Measurements from ENCODE around the gene CLEC20A.

The CLEC20A gene

DNA sequence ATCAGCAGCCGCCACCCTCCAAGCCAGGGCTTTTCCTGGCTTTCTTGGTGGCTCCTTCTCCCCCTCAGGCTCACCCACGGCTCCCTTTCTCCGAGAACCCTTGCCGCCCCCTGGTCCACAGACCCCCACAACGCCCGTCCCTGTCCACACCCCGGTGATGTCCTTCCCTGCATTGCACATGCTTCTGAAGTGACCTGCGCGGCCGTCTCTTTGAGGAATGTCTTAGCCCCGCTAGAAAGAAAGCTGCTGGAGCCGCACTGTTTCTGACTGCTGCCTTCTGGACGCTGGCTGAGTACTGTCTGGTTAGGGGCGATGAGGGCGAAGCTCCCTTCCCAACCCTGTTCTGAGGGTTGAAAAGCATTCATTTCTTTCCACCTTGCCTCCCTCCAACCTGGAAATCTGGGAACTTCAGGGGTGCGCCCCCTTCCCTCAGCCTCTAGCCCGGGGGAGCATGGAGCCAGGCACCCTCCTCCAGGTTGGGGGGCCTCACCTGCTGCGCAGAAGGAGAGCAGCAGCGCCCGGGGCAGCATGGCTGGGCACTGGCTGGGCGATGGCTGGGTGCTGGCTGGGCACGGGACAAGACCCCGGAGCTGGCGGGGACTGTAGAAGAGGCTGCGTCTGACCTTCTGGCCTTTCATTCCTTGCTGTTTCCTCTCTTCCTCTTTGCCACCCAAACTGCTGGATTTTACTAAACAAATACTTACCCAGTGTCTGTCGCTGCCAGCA lies at the start of gene CLEC20A:
TSS of gene CLEC20A (minus strand) at position 555 of the 726 bp plus-strand sequence. CDS start at position 530, 25 bp downstream.
- DNase-seq = no peak

DNA sequence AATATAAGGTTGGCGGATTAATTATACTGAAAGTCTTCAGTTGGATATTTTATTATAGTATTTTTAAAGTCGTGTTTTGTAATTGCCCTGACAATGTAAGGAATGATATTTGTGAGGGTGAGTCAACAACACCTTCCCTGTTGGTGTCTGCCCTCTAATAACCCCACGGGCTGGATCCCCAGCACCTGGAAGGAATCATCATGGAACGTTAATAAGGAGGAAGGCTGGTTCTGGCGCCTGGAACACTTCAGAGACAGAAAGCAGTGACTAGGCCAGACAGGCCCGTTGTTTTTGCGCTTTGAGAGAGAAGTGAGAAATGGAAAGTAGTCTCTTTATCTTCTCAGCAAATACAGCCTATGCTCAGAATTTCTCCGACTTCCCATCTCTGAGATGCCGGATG lies 47.8 kb upstream of the CLEC20A start:
- DNase-seq = no peak

- DNase-seq = peak; percentile 56
These were observed 46.5 kb upstream of the CLEC20A start for GRCh38 chr1:178543290-178543607.

DNA sequence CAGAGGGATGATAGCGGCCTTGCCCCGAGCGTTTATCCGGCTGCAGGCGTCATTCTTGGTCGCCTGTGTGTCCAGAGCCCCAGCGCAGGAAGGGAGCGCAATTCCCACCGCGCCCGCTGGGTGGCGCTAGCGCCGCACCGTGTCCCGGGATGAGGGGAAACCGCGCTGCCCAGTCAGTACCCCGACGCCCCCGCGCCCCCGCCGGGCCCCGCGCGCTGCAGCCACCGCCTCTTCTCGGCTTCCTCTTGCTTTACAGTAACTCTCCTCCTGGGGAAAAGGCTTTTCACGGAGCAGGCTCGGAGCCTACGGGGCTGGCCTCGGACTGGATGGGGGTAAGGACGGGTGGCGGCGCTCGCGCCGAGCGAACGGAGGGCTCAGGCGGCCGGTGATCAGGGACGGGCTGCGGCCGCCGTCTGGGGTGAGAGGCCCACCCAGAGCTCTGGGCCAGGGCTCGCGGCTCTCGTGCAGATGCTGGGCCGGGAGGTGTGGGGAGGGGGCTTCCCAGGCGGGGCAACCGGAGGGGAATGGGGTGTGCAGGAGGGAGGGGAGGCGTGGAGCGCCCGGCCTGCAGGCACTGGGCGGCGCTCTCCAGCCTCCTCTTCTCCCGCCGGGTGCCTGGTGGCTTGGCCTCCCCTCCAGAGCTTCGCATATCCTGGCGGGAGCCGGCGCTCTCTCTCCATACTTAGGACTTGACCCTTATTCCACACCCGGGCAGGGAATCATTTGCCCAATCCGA lies 46.0 kb upstream of the CLEC20A start:
- peak; percentile 99 for DNase-seq

GRCh38 chr1:178541829-178542553 lies 45.2 kb upstream of the CLEC20A start:
- peak; percentile 78 for DNase-seq

GRCh38 chr1:178541379-178541778 lies 44.6 kb upstream of the CLEC20A start:
- DNase-seq = peak; percentile 49

DNA sequence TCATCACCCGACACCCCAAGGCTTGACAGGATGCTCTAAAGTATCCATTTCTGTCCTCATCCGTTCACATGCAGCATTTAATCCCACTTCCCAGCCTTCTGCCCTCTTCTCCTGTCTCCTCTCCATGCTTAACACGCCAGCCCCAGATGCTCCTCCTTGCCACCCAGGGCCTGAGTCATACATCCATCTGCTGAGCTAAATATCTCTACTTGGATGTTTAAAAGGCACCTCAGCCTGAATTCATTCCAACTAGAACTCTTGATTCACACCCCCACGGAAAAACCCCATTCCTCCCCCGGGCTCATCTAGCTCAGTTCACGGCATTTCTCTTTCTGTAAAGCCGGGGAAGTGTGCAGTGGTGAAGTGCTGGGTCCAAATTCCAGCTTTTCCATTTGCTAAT lies 43.9 kb upstream of the CLEC20A start:
- peak; percentile 20 for DNase-seq

DNA sequence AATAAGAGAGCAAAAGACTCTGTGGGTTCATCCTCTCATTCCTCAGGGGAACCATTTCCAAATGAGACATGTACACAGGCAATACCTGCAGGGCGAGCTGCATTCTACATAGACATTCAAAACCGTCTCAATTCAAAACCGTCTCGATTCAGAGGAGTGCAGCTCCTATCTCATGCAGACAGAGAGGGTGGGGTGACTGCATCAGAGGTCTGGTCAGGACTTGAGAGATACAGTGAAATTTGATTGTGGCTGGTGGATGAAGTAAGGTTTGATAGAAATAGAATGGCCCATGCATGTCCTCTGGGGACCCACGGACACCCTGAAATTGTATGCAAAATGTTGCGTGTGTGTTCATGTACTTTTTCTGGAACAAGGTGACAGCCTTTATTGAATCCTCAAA lies 43.4 kb upstream of the CLEC20A start:
- DNase-seq = peak; percentile 23

DNA sequence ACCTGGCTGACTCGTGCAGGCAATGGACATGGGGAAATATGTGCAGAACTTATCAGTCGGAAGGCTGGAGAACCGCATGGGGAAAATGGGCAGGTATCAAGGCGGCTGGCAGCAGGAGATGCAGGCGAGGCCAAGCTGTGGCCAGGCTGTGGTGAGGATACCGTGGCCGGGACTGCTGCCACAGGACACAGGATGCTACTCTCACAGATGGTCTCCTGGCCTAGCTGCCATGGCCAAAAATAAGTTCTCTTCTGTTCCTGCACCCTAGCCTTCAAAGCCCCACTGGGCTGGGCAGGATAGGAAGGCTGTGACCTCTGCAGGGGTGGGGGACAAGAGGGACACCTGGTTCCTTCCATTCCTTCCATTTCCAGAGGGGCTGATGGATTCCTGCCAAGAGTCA lies 42.5 kb upstream of the CLEC20A start:
- DNase-seq = peak; percentile 13

- DNase-seq = peak; percentile 42
These were observed 41.6 kb upstream of the CLEC20A start for GRCh38 chr1:178538192-178538916.

GRCh38 chr1:178537382-178538090 lies 40.8 kb upstream of the CLEC20A start:
- DNase-seq = peak; percentile 42

GRCh38 chr1:178536844-178537371 lies 40.1 kb upstream of the CLEC20A start:
- DNase-seq = peak; percentile 23

- peak; percentile 10 for DNase-seq
These were observed 39.6 kb upstream of the CLEC20A start for GRCh38 chr1:178536329-178536728.

DNA sequence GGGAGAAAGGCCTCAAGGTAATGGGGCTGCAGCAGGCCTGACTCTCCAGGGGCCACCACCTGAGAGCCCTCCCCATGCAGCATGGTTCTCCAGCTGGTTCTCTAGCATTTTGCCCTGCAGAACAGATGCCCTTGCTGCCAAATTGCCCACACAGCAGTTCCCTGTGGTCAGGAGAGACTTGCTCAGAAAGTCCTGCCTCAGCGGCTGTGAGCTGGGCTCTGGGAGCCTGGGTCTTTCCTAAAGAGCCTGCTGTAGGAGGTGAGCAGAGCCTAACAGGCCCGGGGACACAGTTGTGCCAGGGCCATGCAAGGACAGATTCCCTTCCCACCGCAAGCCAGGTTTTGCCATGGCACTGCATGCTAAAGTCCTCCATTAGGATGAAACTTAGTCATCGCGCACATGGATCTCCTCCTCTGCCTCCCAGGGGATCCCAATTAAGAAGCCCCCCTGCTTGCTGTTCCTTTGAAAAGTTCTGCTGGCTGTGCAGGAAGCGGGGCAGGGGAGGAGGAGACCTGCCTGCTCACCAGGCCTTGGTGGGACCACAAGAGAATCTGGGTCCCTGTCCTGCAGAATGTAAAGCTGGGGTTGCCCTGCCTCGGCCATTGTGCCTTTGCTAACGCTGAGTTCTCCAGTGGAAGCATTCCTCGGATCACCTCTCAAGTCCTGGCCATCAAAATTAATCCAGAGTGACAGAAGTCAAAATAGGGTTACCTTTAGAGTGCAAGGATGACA lies 37.5 kb upstream of the CLEC20A start:
- peak; percentile 36 for DNase-seq

GRCh38 chr1:178533121-178533946 lies 36.6 kb upstream of the CLEC20A start:
- DNase-seq = peak; percentile 32

GRCh38 chr1:178532392-178532791 lies 35.6 kb upstream of the CLEC20A start:
- DNase-seq = peak; percentile 93

- peak; percentile 48 for DNase-seq
These were observed 35.1 kb upstream of the CLEC20A start for GRCh38 chr1:178531887-178532286.

DNA sequence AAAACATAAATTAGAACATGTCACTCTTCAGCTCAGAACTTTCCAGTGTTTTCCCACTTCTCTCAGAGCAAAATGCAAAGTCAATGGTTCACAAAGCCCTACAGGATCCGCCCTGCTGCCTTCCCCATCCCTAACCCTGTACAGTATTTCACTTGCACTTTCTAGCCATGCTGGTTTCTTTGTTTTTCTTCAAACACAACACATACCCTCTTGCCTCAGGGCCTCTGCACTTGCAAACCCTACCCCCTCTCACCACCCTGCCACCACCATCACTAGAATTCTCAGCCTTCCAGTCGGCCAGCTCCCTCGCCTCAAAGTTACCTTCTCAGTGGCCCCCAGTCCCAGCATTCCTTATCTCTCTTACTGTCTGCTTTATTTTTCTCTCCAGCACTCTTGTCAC lies 33.7 kb upstream of the CLEC20A start:
- no peak for DNase-seq

GRCh38 chr1:178530037-178530402 lies 33.3 kb upstream of the CLEC20A start:
- DNase-seq = no peak

GRCh38 chr1:178529364-178530036 lies 32.7 kb upstream of the CLEC20A start:
- DNase-seq = no peak
